ENCODE results near the gene CST3. TPM values are rescaled to one million over a fixed set of nuclear protein-coding genes. Genes with fewer than 3 reads are reported as not detected.
"Not testable (repeated sequence)": the region's sequence is repeated elsewhere in the genome, so short reads cannot be mapped to it uniquely, and the experiment has no call there.

CST3 gene
- polyA plus RNA-seq, 1 donor from 2014 or later: 54.6 TPM

DNA sequence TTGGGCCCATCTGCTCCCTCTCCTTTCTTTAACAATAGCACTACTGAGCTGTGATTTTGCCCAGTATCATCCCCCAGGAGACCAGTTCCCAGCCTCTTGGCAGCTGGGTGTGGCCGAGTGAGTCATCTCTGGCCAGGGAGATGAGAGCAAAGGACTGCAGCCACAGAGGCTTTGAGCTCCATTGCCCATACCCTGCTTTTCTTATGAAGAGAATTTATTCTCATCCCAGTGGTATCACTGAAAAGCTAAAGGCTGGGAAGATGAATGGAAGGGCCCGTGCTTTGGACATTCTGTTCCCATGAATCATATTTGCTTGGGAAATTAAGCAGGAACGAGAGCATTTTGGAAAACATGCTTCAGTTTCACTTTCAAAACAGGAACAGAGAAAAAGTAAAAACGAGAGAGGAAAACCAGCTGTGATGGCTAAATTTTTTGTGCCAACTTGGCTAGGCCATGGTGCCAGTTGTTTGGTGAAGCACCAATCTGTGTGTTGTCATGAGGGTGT, 14.9 kb downstream of the CST3 start:
- Histone ChIP-seq H3F3A (ENCODE audit: insufficient read depth, low read length, poor library complexity, severe bottlenecking) (no peaks in the 10 kb centered on the region), H3K27ac (ENCODE audit: low read length) (no peak overlapping the region), H3K4me2 (ENCODE audit: low read length) (no peak overlapping the region), H3K4me3 (ENCODE audit: low read length) (no peak overlapping the region), H4K20me1 (ENCODE audit: insufficient read depth) (no peaks in the 10 kb centered on the region), H3K79me2 (replicated peaks; ENCODE audit: insufficient read depth, low read length) (no peaks in the 10 kb centered on the region), H3K9ac (ENCODE audit: low read length) (no peak overlapping the region), H3K9me2 (ENCODE audit: insufficient read depth, low read length) (no peaks in the 10 kb centered on the region), H2AFZ (ENCODE audit: low read depth, low read length) (no peak overlapping the region), H3K9me3 (ENCODE audit: low read length) (no peaks in the 10 kb centered on the region), H3K27me3 (ENCODE audit: insufficient read depth, low read depth, low read length) (no peaks in the 10 kb centered on the region), H3K36me3 (ENCODE audit: insufficient read depth, low read length) (no peaks in the 10 kb centered on the region)
- TF ChIP-seq, protein P1, sequence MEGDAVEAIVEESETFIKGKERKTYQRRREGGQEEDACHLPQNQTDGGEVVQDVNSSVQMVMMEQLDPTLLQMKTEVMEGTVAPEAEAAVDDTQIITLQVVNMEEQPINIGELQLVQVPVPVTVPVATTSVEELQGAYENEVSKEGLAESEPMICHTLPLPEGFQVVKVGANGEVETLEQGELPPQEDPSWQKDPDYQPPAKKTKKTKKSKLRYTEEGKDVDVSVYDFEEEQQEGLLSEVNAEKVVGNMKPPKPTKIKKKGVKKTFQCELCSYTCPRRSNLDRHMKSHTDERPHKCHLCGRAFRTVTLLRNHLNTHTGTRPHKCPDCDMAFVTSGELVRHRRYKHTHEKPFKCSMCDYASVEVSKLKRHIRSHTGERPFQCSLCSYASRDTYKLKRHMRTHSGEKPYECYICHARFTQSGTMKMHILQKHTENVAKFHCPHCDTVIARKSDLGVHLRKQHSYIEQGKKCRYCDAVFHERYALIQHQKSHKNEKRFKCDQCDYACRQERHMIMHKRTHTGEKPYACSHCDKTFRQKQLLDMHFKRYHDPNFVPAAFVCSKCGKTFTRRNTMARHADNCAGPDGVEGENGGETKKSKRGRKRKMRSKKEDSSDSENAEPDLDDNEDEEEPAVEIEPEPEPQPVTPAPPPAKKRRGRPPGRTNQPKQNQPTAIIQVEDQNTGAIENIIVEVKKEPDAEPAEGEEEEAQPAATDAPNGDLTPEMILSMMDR (IDR thresholded peaks at IDR 0.05; ENCODE audit: poor library complexity, severe bottlenecking): no peak
- TF ChIP-seq EP300 (conservative IDR thresholded peaks at IDR 0.05; ENCODE audit: poor library complexity, severe bottlenecking) (no peak), TAF1 (IDR thresholded peaks at IDR 0.05; ENCODE audit: low read depth) (no peak), EZH2 (IDR thresholded peaks at IDR 0.05; ENCODE audit: borderline replicate concordance, insufficient read depth, low read length, poor library complexity, severe bottlenecking) (no peak), MXI1 (conservative IDR thresholded peaks at IDR 0.05; ENCODE audit: poor library complexity, severe bottlenecking) (no peak), POLR2AphosphoS5 (IDR thresholded peaks at IDR 0.05) (no peak), RAD21 (conservative IDR thresholded peaks at IDR 0.05) (no peak)
- TF ChIP-seq, protein P2, sequence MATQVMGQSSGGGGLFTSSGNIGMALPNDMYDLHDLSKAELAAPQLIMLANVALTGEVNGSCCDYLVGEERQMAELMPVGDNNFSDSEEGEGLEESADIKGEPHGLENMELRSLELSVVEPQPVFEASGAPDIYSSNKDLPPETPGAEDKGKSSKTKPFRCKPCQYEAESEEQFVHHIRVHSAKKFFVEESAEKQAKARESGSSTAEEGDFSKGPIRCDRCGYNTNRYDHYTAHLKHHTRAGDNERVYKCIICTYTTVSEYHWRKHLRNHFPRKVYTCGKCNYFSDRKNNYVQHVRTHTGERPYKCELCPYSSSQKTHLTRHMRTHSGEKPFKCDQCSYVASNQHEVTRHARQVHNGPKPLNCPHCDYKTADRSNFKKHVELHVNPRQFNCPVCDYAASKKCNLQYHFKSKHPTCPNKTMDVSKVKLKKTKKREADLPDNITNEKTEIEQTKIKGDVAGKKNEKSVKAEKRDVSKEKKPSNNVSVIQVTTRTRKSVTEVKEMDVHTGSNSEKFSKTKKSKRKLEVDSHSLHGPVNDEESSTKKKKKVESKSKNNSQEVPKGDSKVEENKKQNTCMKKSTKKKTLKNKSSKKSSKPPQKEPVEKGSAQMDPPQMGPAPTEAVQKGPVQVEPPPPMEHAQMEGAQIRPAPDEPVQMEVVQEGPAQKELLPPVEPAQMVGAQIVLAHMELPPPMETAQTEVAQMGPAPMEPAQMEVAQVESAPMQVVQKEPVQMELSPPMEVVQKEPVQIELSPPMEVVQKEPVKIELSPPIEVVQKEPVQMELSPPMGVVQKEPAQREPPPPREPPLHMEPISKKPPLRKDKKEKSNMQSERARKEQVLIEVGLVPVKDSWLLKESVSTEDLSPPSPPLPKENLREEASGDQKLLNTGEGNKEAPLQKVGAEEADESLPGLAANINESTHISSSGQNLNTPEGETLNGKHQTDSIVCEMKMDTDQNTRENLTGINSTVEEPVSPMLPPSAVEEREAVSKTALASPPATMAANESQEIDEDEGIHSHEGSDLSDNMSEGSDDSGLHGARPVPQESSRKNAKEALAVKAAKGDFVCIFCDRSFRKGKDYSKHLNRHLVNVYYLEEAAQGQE (IDR thresholded peaks at IDR 0.05; ENCODE audit: borderline replicate concordance): no peak

DNA sequence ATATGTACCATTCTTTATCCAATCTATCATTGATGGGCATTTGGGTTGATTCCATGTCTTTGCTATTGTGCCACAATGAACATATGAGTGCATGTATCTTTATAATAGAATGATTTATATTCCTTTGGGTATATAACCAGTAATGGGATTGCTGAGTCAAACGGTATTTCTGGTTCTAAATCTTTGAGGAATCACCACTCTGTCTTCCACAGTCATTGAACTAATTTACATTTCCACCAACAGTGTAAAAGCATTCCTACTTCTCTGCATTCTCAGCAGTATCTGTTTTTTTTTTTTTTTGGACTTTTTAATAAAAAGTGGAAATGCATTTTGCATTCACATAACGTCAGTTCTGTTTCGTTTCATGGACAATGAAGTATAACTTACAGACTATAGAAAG, 15.4 kb downstream of the CST3 start:
- H4K20me1 ChIP-seq (ENCODE audit: insufficient read depth); H3K79me2 ChIP-seq (replicated peaks; ENCODE audit: insufficient read depth, low read length); H3K9me3 ChIP-seq (ENCODE audit: low read length); H2AFZ ChIP-seq (ENCODE audit: low read depth, low read length); H3K9me2 ChIP-seq (ENCODE audit: insufficient read depth, low read length); H3F3A ChIP-seq (ENCODE audit: insufficient read depth, low read length, poor library complexity, severe bottlenecking); H3K36me3 ChIP-seq (ENCODE audit: insufficient read depth, low read length); H3K27ac ChIP-seq (ENCODE audit: low read length); H3K27me3 ChIP-seq (ENCODE audit: insufficient read depth, low read depth, low read length); H3K4me2 ChIP-seq (ENCODE audit: low read length); H3K4me3 ChIP-seq (ENCODE audit: low read length); H3K9ac ChIP-seq (ENCODE audit: low read length): not testable (repeated sequence)

DNA sequence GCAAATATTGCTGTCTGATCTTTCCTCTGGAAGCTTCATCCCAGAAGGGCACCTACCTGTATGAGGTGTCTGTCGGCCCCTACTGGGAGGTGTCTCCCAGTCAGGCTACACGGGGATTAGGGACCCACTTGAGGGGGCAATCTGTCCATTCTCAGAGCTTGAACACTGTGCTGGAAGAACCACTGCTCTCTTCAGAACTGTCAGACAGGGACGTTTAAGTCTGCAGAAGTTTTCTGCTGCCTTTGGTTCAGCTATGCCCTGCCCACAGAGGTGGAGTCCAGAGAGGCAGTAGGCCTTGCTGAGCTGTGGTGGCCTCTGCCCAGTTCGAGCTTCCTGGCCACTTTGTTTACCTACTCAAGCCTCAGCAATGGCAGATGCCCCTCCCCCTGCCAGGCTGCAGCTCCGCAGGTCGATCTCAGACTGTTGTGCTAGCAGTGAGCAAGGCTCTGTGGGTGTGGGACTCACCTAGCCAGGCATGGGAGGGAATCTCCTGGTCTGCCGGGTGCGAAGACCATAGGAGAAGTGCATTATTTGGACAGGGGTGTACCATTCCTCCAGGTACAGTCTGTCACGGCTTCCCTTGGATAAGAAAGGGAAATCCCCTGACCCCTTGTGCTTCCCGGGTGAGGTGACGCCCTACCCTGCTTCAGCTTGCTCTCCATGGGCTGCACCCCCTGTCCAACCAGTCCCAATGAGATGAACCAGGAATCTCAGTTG, 16.9 kb downstream of the CST3 start:
- H4K20me1 ChIP-seq (ENCODE audit: insufficient read depth); H3K27me3 ChIP-seq (ENCODE audit: insufficient read depth, low read depth, low read length); H3K9me3 ChIP-seq (ENCODE audit: low read length); H3F3A ChIP-seq (ENCODE audit: insufficient read depth, low read length, poor library complexity, severe bottlenecking); H2AFZ ChIP-seq (ENCODE audit: low read depth, low read length); H3K9me2 ChIP-seq (ENCODE audit: insufficient read depth, low read length); H3K79me2 ChIP-seq (replicated peaks; ENCODE audit: insufficient read depth, low read length); H3K9ac ChIP-seq (ENCODE audit: low read length); H3K4me3 ChIP-seq (ENCODE audit: low read length); H3K4me2 ChIP-seq (ENCODE audit: low read length); H3K36me3 ChIP-seq (ENCODE audit: insufficient read depth, low read length); H3K27ac ChIP-seq (ENCODE audit: low read length): not testable (repeated sequence)
